IMR-90 (cell line): ENCODE results near the gene CACNG6.

Experiments
- CEBPB ChIP-seq: IDR thresholded peaks from 2 replicates; pipeline ENCODE4 v1.6.1; 2012; ENCODE audit warnings: low read depth, low read length, improper control_type of control experiment
- MXI1 ChIP-seq: IDR thresholded peaks from 2 replicates; pipeline ENCODE4 v1.6.1; 2012; ENCODE audit warnings: low read depth, mild to moderate bottlenecking, low read length, moderate library complexity, borderline replicate concordance
- POLR2A ChIP-seq: IDR thresholded peaks from 2 replicates; pipeline ENCODE4 v1.6.1; 2012; ENCODE audit warnings: mild to moderate bottlenecking, low read depth, low read length
- RCOR1 ChIP-seq: IDR thresholded peaks from 2 replicates; pipeline ENCODE4 v1.6.1; 2012; ENCODE audit warnings: mild to moderate bottlenecking, low read length, improper control_type of control experiment; ENCODE audit not compliant: insufficient replicate concordance
- TF ChIP-seq, protein P1 (sequence below): fragments of 150-350 bp; IDR thresholded peaks from 2 replicates; pipeline ENCODE4 v1.6.1; 2017; ENCODE audit warnings: mild to moderate bottlenecking, antibody characterized with exemption, low read length, low read depth
- TF ChIP-seq, protein P2 (sequence below): conservative IDR thresholded peaks from 2 replicates; pipeline ENCODE4 v1.5.1; 2012; ENCODE audit warnings: mild to moderate bottlenecking, low read depth, low read length, improper control_type of control experiment
- TF ChIP-seq, protein P3 (sequence below): fragments of 150-350 bp; IDR thresholded peaks from 2 replicates; pipeline ENCODE4 v1.6.1; 2016; ENCODE audit warnings: low read depth, mild to moderate bottlenecking, low read length, moderate library complexity, borderline replicate concordance

DNA sequence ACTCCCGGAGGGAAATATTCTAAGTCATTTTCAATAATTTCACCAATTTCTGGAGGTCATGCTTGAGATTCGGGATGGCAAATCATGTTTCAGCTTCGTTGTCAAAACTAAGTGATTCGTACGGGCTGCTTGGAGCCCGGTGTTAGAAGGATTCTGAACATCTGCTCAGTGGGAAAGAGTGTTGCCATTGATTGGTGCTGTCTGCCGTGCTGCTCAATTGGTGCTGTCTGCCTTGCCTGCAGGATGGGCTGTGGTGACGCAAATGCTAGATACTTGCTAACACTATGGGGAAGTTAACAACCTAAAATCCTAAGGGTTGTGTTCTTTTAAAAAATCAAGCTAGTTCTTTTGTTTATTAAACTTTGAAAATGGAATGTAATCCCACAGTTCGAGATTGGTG is 46.0 kb upstream of the CACNG6 start:
- TF ChIP-seq, protein P1, sequence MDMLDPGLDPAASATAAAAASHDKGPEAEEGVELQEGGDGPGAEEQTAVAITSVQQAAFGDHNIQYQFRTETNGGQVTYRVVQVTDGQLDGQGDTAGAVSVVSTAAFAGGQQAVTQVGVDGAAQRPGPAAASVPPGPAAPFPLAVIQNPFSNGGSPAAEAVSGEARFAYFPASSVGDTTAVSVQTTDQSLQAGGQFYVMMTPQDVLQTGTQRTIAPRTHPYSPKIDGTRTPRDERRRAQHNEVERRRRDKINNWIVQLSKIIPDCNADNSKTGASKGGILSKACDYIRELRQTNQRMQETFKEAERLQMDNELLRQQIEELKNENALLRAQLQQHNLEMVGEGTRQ: no peak
- TF ChIP-seq, protein P2, sequence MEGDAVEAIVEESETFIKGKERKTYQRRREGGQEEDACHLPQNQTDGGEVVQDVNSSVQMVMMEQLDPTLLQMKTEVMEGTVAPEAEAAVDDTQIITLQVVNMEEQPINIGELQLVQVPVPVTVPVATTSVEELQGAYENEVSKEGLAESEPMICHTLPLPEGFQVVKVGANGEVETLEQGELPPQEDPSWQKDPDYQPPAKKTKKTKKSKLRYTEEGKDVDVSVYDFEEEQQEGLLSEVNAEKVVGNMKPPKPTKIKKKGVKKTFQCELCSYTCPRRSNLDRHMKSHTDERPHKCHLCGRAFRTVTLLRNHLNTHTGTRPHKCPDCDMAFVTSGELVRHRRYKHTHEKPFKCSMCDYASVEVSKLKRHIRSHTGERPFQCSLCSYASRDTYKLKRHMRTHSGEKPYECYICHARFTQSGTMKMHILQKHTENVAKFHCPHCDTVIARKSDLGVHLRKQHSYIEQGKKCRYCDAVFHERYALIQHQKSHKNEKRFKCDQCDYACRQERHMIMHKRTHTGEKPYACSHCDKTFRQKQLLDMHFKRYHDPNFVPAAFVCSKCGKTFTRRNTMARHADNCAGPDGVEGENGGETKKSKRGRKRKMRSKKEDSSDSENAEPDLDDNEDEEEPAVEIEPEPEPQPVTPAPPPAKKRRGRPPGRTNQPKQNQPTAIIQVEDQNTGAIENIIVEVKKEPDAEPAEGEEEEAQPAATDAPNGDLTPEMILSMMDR: no peak
- TF ChIP-seq RCOR1 (no peak), POLR2A (no peak), MXI1 (no peak), CEBPB (no peak)
- TF ChIP-seq, protein P3, sequence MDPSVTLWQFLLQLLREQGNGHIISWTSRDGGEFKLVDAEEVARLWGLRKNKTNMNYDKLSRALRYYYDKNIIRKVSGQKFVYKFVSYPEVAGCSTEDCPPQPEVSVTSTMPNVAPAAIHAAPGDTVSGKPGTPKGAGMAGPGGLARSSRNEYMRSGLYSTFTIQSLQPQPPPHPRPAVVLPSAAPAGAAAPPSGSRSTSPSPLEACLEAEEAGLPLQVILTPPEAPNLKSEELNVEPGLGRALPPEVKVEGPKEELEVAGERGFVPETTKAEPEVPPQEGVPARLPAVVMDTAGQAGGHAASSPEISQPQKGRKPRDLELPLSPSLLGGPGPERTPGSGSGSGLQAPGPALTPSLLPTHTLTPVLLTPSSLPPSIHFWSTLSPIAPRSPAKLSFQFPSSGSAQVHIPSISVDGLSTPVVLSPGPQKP: no peak
